Fibroblast of lung (primary cell): ENCODE data around the gene CREG1.

Source experiments
- EZH2 ChIP-seq: IDR thresholded peaks from 2 replicates; pipeline ENCODE4 v1.5.1; 2012; ENCODE audit warnings: low read length, control low read depth, mild to moderate bottlenecking; ENCODE audit errors: missing control alignments
- TF ChIP-seq, protein P1 (sequence below), 2 donors: IDR thresholded peaks in 1 of 2; conservative IDR thresholded peaks in 1 of 2; 1 replicate in 1 of 2; 2 replicates in 1 of 2; pipeline ENCODE4 v1.5.1; 2011 to 2012; ENCODE audit warnings: low read length in 2 of 2, control low read depth in 1 of 2, inconsistent platforms in 1 of 2, low read depth in 1 of 2, mild to moderate bottlenecking in 1 of 2

DNA sequence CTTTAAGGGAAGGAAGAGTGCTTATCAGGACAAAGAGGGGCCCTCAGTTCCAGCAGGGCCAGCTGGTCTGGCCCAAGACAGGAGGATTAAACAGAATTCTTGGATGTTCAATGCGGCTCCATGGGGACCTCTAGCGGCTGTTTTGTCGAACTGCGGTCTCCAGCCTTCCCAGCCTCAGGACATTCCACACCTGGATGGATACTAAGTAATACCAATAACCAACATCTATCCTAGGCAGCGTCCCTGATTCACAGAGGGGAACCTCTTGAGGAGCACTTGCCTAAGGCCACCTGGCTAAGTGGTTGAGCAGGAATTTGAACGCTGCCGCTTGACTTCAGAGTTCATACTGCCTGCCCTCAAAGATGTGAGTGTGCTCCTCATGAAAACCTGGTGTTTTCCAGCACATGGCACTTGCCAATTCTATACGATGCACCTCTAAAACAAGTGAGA, 19.7 kb downstream of the CREG1 start:
- TF ChIP-seq, protein P1, sequence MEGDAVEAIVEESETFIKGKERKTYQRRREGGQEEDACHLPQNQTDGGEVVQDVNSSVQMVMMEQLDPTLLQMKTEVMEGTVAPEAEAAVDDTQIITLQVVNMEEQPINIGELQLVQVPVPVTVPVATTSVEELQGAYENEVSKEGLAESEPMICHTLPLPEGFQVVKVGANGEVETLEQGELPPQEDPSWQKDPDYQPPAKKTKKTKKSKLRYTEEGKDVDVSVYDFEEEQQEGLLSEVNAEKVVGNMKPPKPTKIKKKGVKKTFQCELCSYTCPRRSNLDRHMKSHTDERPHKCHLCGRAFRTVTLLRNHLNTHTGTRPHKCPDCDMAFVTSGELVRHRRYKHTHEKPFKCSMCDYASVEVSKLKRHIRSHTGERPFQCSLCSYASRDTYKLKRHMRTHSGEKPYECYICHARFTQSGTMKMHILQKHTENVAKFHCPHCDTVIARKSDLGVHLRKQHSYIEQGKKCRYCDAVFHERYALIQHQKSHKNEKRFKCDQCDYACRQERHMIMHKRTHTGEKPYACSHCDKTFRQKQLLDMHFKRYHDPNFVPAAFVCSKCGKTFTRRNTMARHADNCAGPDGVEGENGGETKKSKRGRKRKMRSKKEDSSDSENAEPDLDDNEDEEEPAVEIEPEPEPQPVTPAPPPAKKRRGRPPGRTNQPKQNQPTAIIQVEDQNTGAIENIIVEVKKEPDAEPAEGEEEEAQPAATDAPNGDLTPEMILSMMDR (conservative IDR thresholded peaks at IDR 0.05 in 1 of 2, IDR thresholded peaks at IDR 0.05 in 1 of 2; ENCODE audit: low read depth in 1 of 2, low read length in 2 of 2), result peak; percentile 88 to 95
- no peak for TF ChIP-seq EZH2
